Esophagus muscularis mucosa (tissue), 3 donors: ENCODE data around the gene AGFG1.

Source experiments
- POLR2A ChIP-seq: fragments of 450-650 bp; IDR thresholded peaks from one replicate; pipeline ENCODE4 v1.6.1; 2017; ENCODE audit warnings: antibody characterized with exemption, moderate library complexity, mild to moderate bottlenecking, low read depth
- POLR2AphosphoS5 ChIP-seq, 2 donors: sonication (generic); formaldehyde crosslinking; IDR thresholded peaks; one replicate each; pipeline ENCODE4 v1.6.1; 2017; ENCODE audit warnings: antibody characterized with exemption in 2 of 2
- TF ChIP-seq, protein P1 (sequence below), 3 experiments: fragments of 200-600 bp in 2 of 3; fragments of 450-650 bp in 1 of 3; sonication (generic) in 2 of 3; IDR thresholded peaks; one replicate each; pipeline ENCODE4 v1.5.1; 2017 to 2019; ENCODE audit warnings: antibody characterized with exemption in 3 of 3, mild to moderate bottlenecking in 2 of 3, moderate library complexity in 1 of 3

DNA sequence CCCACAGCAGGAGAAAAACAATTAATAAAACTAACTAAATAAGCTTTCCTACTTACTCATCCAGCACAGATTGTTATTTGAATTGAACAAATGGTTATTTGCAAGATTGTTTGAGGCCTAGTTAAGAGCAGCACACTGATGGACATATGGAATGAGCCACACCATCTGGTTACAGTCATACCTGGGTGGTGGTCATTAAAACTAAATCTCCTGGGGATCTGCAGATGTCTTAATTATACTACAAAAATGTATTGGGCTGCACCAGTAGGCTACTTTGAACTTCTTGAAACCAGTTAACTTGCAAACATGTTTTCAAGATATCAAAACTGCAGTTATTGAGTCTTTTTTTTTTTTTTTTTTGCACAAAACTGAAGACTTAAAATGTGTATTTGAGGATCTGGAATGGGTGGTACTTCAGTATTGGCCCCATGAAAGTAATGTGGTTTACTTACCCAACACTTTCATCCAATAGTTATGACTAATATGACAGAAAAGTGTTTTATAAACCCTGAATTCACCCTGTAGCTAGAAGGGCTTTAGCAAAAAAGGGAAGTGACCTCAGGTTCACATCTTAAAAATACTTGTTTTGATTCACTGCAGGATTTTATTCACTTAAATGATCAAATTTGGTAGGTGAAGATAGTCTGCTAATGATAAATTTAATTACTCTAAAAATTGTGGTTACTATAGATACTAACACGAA lies 10.8 kb downstream of the AGFG1 start:
- TF ChIP-seq, protein P1, sequence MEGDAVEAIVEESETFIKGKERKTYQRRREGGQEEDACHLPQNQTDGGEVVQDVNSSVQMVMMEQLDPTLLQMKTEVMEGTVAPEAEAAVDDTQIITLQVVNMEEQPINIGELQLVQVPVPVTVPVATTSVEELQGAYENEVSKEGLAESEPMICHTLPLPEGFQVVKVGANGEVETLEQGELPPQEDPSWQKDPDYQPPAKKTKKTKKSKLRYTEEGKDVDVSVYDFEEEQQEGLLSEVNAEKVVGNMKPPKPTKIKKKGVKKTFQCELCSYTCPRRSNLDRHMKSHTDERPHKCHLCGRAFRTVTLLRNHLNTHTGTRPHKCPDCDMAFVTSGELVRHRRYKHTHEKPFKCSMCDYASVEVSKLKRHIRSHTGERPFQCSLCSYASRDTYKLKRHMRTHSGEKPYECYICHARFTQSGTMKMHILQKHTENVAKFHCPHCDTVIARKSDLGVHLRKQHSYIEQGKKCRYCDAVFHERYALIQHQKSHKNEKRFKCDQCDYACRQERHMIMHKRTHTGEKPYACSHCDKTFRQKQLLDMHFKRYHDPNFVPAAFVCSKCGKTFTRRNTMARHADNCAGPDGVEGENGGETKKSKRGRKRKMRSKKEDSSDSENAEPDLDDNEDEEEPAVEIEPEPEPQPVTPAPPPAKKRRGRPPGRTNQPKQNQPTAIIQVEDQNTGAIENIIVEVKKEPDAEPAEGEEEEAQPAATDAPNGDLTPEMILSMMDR (IDR thresholded peaks at IDR 0.05), result no peak
- TF ChIP-seq POLR2AphosphoS5 (IDR thresholded peaks at IDR 0.05) (no peak), POLR2A (no peak)
